PC-9 (cell line): ENCODE measurements around the gene NKPD1.

Experiments
- CTCF ChIP-seq: fragments of 200-600 bp; sonication (generic); conservative IDR thresholded peaks from 2 replicates; pipeline ENCODE4 v1.6.1; 2017; ENCODE audit warnings: mixed run types, antibody characterized with exemption, mild to moderate bottlenecking, moderate library complexity
- EZH2 ChIP-seq: fragments of 200-600 bp; sonication (generic); IDR thresholded peaks from 2 replicates; pipeline ENCODE4 v1.8.0; 2017; ENCODE audit warnings: antibody characterized with exemption, low read depth

- TF ChIP-seq EZH2 (no peak), CTCF (no peak)
Observed at GRCh38 chr19:45140533-45140932, 20.2 kb downstream of the NKPD1 start.
